GM21529 (cell line): Measurements from ENCODE around the gene UBE3D.
"Not testable (repeated sequence)": the region's sequence is repeated elsewhere in the genome, so short reads cannot be mapped to it uniquely, and the experiment has no call there.

Experiments used
- ATAC-seq: cut with Tn5 transposase; IDR thresholded peaks from one replicate; pipeline ENCODE4 v1.9.1; 2021; ENCODE audit not compliant: unreplicated experiment

UBE3D gene

GRCh38 chr6:82915666-82916065, 150.0 kb downstream of the UBE3D start:
- ATAC-seq = no peak

GRCh38 chr6:82914511-82914910, 151.1 kb downstream of the UBE3D start:
- no peak for ATAC-seq

GRCh38 chr6:82910820-82911219, 154.8 kb downstream of the UBE3D start:
- no peak for ATAC-seq

DNA sequence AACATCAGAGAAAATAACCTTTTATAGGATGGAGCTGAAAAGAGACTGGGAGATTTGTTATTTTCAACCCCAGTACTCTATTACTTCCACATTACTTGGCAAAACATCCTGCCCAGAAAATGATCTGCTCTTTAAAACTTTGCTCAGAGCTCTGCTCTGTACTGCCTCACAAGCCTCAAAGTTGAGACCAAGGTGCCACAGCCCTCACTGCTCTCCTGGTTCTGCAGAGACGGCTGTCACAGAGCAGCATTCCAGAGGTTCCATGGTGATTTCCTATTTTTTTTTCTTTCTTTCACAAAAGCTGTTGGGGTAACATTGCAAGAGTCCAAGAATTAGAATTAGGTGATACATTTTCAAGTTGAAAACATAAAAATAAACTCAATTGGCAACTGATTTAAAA, 155.2 kb downstream of the UBE3D start:
- ATAC-seq = no peak

- ATAC-seq = no peak
These were observed 156.1 kb downstream of the UBE3D start for GRCh38 chr6:82909551-82909950.

GRCh38 chr6:82908661-82909060, 157.0 kb downstream of the UBE3D start:
- ATAC-seq = no peak

GRCh38 chr6:82906951-82907350, 158.7 kb downstream of the UBE3D start:
- ATAC-seq = no peak

GRCh38 chr6:82906489-82906888, 159.2 kb downstream of the UBE3D start:
- ATAC-seq = no peak

DNA sequence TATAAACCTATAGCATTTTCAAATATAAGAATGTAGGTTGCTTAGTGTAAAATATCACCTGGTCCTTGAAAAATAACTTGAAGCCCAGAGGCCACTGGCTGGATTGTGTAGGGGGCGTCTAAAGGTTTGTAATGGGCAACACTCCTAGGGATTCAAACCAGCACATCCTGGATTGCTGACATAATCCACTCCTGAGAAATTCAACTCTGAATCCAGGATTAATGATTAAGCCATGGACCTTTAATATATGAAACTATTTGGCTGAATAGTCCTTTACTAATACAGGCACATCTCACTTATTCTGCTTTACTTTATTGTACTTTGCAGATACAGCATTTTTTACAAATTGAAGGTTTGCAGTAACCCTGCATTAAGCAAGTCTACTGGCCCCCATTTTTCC, 160.8 kb downstream of the UBE3D start:
- ATAC-seq = no peak

- ATAC-seq = no peak
These were observed 161.4 kb downstream of the UBE3D start for GRCh38 chr6:82904257-82904656.

DNA sequence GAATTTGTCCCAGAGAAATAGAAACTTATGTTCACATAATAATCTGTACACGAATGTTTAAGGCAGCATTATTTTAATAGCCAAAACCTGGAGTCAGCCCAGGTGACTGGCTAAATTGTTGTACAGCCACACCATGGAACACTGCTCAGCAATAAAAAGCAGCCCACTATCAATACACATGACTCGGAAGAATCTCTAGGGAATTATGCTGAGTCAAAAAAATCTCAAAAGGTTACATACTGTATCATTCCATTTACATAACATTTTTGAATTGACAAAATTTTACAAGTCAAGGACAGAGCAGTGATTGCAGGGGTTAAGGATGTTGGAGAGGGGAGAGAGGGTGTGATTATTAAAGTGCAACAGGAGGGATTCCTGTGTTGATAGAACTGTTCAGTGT, 163.4 kb downstream of the UBE3D start:
- no peak for ATAC-seq

- ATAC-seq = no peak
These were observed 170.9 kb downstream of the UBE3D start for GRCh38 chr6:82894653-82895259.

- ATAC-seq = no peak
These were observed 171.6 kb downstream of the UBE3D start for GRCh38 chr6:82893889-82894652.

DNA sequence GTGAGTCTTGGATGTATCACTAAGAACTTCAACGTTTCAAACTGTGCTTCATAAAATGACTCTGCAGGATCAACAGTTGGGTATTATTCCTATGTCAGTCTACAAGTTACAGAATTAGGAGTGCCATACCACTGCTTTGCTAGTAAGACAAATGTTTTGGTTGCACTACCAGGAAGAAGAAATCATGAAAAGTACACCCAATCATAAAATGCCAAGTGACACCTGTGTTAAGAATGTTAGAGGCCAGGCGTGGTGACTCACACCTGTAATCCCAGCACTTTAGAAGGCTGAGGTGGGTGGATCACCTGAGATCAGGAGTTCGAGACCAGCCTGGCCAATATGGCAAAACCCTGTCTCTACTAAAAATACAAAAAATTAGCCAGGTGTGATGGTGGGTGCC, 174.1 kb downstream of the UBE3D start:
- not testable (repeated sequence) for ATAC-seq

GRCh38 chr6:82891076-82891475, 174.6 kb downstream of the UBE3D start:
- no peak for ATAC-seq

DNA sequence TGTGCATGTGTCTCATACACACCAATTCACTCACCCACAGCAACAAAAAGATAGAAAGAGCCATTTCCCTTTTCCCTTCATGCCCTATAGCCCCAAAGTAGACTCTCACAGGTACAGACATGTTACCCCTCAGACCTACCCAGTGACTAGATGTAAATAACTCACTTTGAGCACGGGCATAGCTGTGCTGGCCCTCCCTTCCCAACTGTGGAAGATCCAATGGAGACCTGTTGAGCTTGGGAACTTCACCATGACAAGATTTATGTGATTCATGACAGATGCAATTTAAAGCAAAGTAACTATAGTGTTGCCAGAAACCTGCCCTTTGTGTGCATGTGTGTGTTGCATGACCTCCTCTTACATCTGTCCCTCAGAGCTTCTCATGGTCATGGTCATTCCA, 175.4 kb downstream of the UBE3D start:
- no peak for ATAC-seq

DNA sequence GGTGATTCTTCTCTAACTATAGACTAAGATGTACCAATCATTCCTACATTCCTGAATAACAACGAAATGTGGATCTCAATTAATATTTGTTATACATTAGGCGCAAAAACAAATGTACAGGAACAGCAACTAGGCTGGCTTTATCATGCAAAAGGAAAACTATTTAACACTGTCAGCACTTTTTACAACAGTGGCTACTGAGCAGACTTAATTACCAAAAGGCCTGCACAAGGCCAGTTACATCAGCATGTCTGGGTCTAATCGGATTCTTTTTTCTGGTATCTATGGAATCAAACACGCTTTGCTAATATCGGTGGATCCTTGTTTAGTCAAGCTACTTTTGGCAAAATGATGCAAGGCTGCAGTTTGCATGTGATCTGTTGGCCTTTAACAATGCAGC, 176.5 kb downstream of the UBE3D start:
- ATAC-seq = no peak

GRCh38 chr6:82882363-82883023, 183.1 kb downstream of the UBE3D start:
- ATAC-seq = no peak

DNA sequence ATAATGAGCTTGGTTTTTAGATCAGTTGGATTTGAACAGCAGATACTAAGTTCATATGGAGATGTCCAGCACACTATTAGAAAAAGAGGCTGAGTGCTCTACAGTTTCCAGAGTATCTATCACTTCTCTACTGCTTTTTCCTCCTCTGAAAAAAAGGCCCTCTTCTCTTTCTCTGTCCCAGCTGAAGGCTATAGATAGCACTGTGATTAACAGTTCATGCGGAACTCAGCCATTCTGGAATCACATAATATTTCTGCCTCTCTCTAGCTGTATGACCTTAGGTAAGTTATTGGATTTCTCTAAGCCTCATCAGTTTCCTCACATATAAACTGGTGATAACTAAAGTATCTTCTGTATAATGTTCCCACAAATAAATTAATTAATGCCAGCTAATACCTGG, 184.1 kb downstream of the UBE3D start:
- no peak for ATAC-seq

- no peak for ATAC-seq
These were observed 186.8 kb downstream of the UBE3D start for GRCh38 chr6:82878812-82879211.

DNA sequence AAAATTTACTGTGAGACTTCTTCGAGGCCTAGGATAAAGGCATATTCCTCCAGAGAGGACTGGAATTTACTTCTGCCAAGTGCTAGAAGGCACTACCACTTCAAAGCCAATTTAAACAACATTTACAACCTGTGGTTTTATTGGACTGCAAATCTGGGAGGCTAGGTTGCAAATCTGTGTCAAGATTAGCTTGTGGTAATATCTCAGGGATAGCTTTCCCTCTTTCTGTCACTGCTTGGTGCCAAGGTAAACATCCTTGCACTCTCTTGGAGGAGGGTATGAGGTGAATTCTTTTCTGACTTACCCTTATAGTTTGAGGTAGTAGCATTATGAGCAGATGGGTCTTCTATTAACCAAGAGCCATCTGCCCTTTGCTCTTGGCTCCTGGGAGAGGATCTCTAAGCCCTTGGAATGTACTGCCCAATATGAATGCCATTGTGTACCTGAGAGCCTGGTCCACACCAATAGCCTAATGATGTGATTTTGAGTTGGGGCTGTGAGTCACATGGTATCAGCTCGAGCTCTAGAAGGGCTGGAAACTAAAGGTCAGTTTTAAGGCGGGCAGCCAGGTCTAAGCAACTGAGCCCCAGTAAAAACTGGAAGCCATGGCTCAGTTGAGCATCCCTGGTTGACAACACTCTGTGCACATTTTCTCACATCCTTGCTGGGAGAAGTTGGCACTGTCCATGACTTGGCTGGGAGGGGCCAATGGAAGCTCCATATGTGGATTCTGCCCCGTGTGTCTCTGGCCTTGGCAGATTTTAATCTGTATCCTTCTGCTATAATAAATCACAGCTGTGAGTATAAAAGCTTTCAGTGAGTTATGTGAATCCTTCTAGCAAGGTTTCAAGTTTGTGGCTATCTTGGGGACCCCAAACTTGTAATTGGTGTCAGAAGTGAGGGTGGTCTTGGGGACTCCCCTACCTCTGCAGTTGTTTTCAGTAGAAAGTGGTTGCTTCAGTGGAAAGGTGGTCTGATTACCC, 188.1 kb downstream of the UBE3D start:
- ATAC-seq = no peak
